Breast epithelium (tissue), 3 donors: ENCODE results near the gene SFXN5.

Experiments used
- CTCF ChIP-seq, 3 donors: fragments of 450-650 bp; IDR thresholded peaks; one replicate each; pipeline ENCODE4 v1.5.1; 2016 to 2017; ENCODE audit warnings: antibody characterized with exemption in 3 of 3, mild to moderate bottlenecking in 3 of 3, moderate library complexity in 3 of 3
- POLR2A ChIP-seq: fragments of 450-650 bp; IDR thresholded peaks from one replicate; pipeline ENCODE4 v1.6.1; 2016; ENCODE audit warnings: antibody characterized with exemption, mild to moderate bottlenecking, moderate library complexity
- POLR2AphosphoS5 ChIP-seq, 3 donors: sonication (generic); formaldehyde crosslinking; IDR thresholded peaks; one replicate each; pipeline ENCODE4 v1.6.1; 2017; ENCODE audit warnings: antibody characterized with exemption in 3 of 3

- no peak for TF ChIP-seq POLR2AphosphoS5 (IDR thresholded peaks at IDR 0.05)
- no peak for TF ChIP-seq CTCF (IDR thresholded peaks at IDR 0.05)
- no peak for TF ChIP-seq POLR2A
Observed at GRCh38 chr2:73003027-73003426, 68.5 kb downstream of the SFXN5 start.
